OCI-LY1 (cell line): ENCODE measurements around the gene ADAM33.

Experiments
- H2AFZ ChIP-seq: fragments of 200-600 bp; sonication (generic), shearing (Covaris generic); 2 replicates; pipeline ENCODE4 v1.6.0; 2014; ENCODE audit warnings: antibody characterized with exemption, mild to moderate bottlenecking, low read length
- H3F3A ChIP-seq: fragments of 200-600 bp; sonication (generic), shearing (Covaris generic); 2 replicates; pipeline ENCODE4 v1.6.0; 2014; ENCODE audit warnings: mild to moderate bottlenecking, antibody characterized with exemption, low read length, moderate library complexity; ENCODE audit not compliant: insufficient read depth
- H3K27ac ChIP-seq: fragments of 200-600 bp; sonication (generic); 2 replicates; pipeline ENCODE4 v1.5.1; 2014; ENCODE audit warnings: low read length, mixed run types, mild to moderate bottlenecking, low read depth; ENCODE audit not compliant: poor library complexity, severe bottlenecking
- H3K27me3 ChIP-seq: fragments of 200-600 bp; sonication (generic); 2 replicates; pipeline ENCODE4 v1.6.0; 2014; ENCODE audit warnings: antibody characterized with exemption, mild to moderate bottlenecking, low read length, moderate library complexity; ENCODE audit not compliant: insufficient read depth
- H3K36me3 ChIP-seq: fragments of 200-600 bp; sonication (generic); 2 replicates; pipeline ENCODE4 v1.6.1; 2014; ENCODE audit warnings: mild to moderate bottlenecking, antibody characterized with exemption, low read length, moderate library complexity, mixed read lengths; ENCODE audit not compliant: insufficient read depth
- H3K4me1 ChIP-seq: fragments of 200-600 bp; sonication (generic); 2 replicates; pipeline ENCODE4 v1.5.1; 2014; ENCODE audit warnings: mild to moderate bottlenecking, low read length, moderate library complexity; ENCODE audit not compliant: insufficient read depth, severe bottlenecking
- H3K4me2 ChIP-seq: fragments of 200-600 bp; sonication (generic), shearing (Covaris generic); 2 replicates; pipeline ENCODE4 v1.6.1; 2014; ENCODE audit warnings: low read length
- H3K4me3 ChIP-seq: fragments of 200-600 bp; sonication (generic); 2 replicates; pipeline ENCODE4 v1.5.1; 2014; ENCODE audit warnings: low read length, low read depth, mild to moderate bottlenecking, mixed read lengths; ENCODE audit not compliant: poor library complexity, severe bottlenecking
- H3K79me2 ChIP-seq: fragments of 200-600 bp; shearing (Covaris generic); 2 replicates; pipeline ENCODE4 v1.6.1; 2016; ENCODE audit warnings: mixed run types, low read length, mixed read lengths; ENCODE audit not compliant: insufficient read depth
- H3K9ac ChIP-seq: fragments of 200-600 bp; sonication (generic), shearing (Covaris generic); 2 replicates; pipeline ENCODE4 v1.6.1; 2014; ENCODE audit warnings: mild to moderate bottlenecking, low read length, mixed read lengths
- H3K9me2 ChIP-seq: fragments of 200-600 bp; sonication (generic), shearing (Covaris generic); 2 replicates; pipeline ENCODE4 v1.6.1; 2014; ENCODE audit warnings: low read depth, mild to moderate bottlenecking, low read length, mixed read lengths
- H3K9me3 ChIP-seq: fragments of 200-600 bp; shearing (Covaris generic); 2 replicates; pipeline ENCODE4 v1.6.1; 2014; ENCODE audit warnings: low read length, mixed read lengths
- H4K20me1 ChIP-seq: fragments of 200-600 bp; sonication (generic), shearing (Covaris generic); 2 replicates; pipeline ENCODE4 v1.6.0; 2016; ENCODE audit warnings: mild to moderate bottlenecking, low read length; ENCODE audit not compliant: insufficient read depth
- EZH2 ChIP-seq: fragments of 200-600 bp; sonication (generic), shearing (Covaris generic); IDR thresholded peaks from 2 replicates; pipeline ENCODE4 v1.8.0; 2017; ENCODE audit warnings: borderline replicate concordance, mixed run types, mild to moderate bottlenecking, antibody characterized with exemption, low read length, moderate library complexity, mixed read lengths
- TF ChIP-seq, protein P1 (sequence below): fragments of 200-600 bp; sonication (generic), shearing (Covaris generic); IDR thresholded peaks from 2 replicates; pipeline ENCODE4 v1.5.1; 2017; ENCODE audit warnings: mild to moderate bottlenecking, antibody characterized with exemption, low read length, moderate library complexity, mixed read lengths

ADAM33 gene

DNA sequence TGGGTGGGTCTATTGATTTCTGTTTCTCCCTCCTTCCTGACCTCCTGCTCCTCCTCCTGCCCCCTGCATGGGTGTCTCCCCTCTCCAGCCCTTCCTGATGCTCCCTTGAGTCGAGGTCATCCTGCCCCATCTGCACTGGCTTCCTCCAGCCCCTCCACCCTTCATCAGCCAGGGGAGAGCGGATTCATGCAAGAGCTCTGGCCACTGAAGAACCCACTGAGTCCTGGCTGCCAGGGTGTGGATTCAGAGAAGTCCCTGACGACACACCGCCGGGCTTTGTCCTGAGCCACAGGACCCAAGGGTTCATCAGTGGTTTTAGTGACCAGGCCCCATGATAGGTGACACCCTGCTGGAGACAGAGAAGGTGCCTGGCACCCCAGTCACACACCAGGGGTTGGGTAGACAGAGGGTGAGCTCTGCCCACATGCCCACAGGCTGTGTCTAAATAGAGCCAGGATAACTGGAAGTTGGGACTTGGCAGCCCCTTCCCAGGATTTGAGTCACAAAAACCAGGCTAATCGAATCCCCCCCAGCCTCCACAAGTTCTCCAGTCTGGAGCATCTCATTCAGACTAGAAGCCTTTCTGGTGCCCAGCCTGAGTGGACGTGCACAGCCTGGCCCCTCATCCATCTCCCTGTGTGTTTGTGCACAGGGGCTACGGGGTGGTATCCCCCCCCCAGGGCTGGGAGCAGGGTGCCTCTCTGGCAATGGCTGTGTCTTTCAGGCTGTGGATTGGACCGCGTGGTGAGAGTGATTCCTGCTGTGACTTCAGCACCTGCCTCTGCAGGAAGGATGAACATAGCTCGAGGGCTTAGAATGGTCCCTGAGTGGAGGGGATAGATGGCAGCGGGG lies 19.8 kb downstream of the ADAM33 start:
- Histone ChIP-seq H3K9me2 (no peaks in the 10 kb centered on the region), H3K27ac (no peak overlapping the region), H3K79me2 (no peaks in the 10 kb centered on the region), H4K20me1 (no peaks in the 10 kb centered on the region), H3F3A (no peaks in the 10 kb centered on the region), H3K9me3 (no peaks in the 10 kb centered on the region), H3K9ac (no peak overlapping the region), H3K36me3 (no peaks in the 10 kb centered on the region), H2AFZ (no peak overlapping the region), H3K27me3 (0 out of 2 replicates have a peak, but pooled peaks cover 4% of the 10 kb centered on the region), H3K4me1 (no peaks in the 10 kb centered on the region), H3K4me2 (no peak overlapping the region), H3K4me3 (no peak overlapping the region)
- TF ChIP-seq EZH2 = no peak
- TF ChIP-seq, protein P1, sequence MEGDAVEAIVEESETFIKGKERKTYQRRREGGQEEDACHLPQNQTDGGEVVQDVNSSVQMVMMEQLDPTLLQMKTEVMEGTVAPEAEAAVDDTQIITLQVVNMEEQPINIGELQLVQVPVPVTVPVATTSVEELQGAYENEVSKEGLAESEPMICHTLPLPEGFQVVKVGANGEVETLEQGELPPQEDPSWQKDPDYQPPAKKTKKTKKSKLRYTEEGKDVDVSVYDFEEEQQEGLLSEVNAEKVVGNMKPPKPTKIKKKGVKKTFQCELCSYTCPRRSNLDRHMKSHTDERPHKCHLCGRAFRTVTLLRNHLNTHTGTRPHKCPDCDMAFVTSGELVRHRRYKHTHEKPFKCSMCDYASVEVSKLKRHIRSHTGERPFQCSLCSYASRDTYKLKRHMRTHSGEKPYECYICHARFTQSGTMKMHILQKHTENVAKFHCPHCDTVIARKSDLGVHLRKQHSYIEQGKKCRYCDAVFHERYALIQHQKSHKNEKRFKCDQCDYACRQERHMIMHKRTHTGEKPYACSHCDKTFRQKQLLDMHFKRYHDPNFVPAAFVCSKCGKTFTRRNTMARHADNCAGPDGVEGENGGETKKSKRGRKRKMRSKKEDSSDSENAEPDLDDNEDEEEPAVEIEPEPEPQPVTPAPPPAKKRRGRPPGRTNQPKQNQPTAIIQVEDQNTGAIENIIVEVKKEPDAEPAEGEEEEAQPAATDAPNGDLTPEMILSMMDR = no peak

DNA sequence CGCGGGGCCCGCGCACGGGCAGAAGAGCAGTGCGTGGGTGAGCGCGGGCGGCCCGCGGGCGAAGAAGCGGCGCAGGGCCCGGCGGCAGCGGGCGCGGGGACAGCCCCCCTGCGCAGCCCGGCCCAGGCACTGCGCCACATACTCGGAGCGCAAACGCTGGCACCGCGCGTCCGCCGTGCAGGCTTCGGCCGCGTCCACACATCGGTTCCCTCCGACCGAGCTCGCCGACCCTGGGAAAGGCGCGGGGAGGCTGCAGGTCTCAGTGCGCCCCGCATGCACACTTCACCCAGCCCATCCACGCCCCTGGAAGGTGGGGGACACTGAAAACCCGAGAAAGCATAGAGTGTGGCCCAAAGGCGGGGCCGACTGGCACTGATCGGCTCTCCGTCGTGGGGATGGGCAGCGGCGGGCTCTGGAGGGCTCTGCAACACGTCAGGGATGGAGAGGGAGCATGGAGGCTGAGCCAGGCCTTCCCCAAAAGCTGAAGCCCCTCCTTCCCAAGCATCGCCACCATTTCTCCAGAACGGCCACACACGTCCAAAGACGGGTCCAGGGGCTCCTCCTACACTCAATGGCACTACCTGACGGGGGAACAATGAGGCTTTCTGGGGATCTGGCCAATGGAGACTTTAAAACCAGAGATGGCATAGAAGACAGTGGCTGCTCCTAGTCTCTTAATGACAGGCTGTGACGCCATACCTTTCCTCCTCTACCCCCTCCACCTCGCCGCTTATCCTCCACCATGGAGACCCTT lies 20.6 kb downstream of the ADAM33 start:
- 0 out of 2 replicates have a peak, but pooled peaks cover 3% of the 10 kb centered on the region for H3K27me3 ChIP-seq
- H3K9me2 ChIP-seq = no peaks in the 10 kb centered on the region
- H3K27ac ChIP-seq = no peak overlapping the region
- no peaks in the 10 kb centered on the region for H4K20me1 ChIP-seq
- no peak overlapping the region for H2AFZ ChIP-seq
- H3K9me3 ChIP-seq = no peaks in the 10 kb centered on the region
- no peaks in the 10 kb centered on the region for H3K36me3 ChIP-seq
- H3K4me1 ChIP-seq = no peaks in the 10 kb centered on the region
- TF ChIP-seq, protein P1 = no peak
- TF ChIP-seq EZH2 = no peak
- no peaks in the 10 kb centered on the region for H3K79me2 ChIP-seq
- no peak overlapping the region for H3K9ac ChIP-seq
- H3F3A ChIP-seq = no peaks in the 10 kb centered on the region
- H3K4me2 ChIP-seq = no peak overlapping the region
- H3K4me3 ChIP-seq = no peak overlapping the region

DNA sequence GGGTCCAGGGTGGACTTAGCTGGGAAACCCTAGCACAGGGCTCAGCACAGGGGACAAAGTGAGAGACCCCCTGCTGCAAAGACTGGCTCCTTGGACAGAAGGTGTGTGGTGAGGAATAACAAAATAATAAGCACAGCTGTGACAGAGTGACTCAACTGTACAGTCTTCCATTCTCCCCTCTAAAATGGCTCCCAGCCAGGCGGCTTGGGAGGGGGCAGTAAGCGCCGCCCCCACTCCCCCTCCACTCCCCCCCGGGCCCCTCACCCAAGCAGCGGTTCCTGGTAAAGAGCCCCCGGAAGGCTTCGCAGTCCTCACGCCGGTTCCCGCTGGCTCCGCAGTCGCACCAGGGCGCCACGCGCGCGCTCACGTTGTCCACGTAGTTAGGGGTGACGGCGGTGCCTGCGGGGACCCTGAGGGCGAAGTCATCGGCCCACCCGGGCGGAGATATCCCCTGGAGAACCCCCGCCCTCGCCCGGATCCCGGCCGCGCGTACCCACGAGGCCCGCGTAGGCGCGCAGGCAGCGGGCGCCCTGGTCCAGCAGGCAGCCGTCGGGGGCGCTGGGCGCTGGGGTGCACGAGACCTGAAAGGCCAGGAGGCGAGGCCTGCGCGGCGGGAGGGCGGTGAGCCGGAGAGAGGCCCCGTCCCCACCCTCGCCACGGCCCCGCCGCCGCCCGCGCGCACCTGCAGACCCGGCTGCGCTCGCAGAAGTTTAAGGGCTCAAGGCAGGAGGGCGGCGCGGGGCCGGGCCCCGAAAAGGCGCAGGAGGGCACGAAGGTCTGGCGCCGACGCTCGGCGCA lies 21.3 kb downstream of the ADAM33 start:
- H3K27ac ChIP-seq = no peak overlapping the region
- no peaks in the 10 kb centered on the region for H3K36me3 ChIP-seq
- H3K4me3 ChIP-seq = no peak overlapping the region
- no peaks in the 10 kb centered on the region for H4K20me1 ChIP-seq
- no peaks in the 10 kb centered on the region for H3K9me3 ChIP-seq
- no peaks in the 10 kb centered on the region for H3F3A ChIP-seq
- no peak overlapping the region for H2AFZ ChIP-seq
- no peaks in the 10 kb centered on the region for H3K9me2 ChIP-seq
- H3K27me3 ChIP-seq = 0 out of 2 replicates have a peak, but pooled peaks cover 3% of the 10 kb centered on the region
- no peaks in the 10 kb centered on the region for H3K4me1 ChIP-seq
- no peak overlapping the region for H3K9ac ChIP-seq
- no peaks in the 10 kb centered on the region for H3K79me2 ChIP-seq
- H3K4me2 ChIP-seq = no peak overlapping the region
- TF ChIP-seq EZH2 = no peak
- TF ChIP-seq, protein P1 = no peak
